Gastroesophageal sphincter (tissue), 3 donors: ENCODE measurements around the gene CTRB2.

Experiments
- POLR2AphosphoS5 ChIP-seq: sonication (generic); formaldehyde crosslinking; IDR thresholded peaks from one replicate; pipeline ENCODE4 v1.6.1; 2017; ENCODE audit warnings: antibody characterized with exemption
- TF ChIP-seq, protein P1 (sequence below), 4 experiments: fragments of 200-600 bp in 2 of 4; fragments of 450-650 bp in 2 of 4; sonication (generic) in 1 of 4; IDR thresholded peaks; one replicate each; pipeline ENCODE4 v1.5.1; 2017 to 2019; ENCODE audit warnings: antibody characterized with exemption in 4 of 4, mild to moderate bottlenecking in 2 of 4, moderate library complexity in 2 of 4

DNA sequence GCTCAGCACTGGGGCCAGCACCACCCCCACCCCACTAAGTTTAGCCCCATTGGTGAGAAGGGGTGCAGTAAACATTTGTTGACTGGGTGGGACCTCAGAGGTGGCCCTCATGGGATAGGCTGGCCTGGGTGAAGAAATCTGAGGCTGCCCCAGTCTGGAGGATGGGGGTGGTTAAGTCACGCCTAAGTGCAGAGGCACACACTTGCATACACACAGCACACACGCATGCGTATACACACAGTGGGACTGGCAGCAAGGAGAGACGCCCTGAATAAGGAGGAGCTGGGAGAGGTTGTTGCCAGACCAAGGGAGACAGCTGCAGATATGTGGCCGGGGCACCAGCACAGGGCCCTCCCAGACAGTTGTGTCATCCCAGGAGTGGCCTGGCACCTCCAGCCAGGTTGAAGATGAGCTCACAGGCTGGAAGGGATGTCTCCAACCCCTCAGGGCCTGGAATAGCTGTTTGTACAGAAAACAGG lies 47.4 kb upstream of the CTRB2 start:
- no peak for TF ChIP-seq POLR2AphosphoS5
- TF ChIP-seq, protein P1, sequence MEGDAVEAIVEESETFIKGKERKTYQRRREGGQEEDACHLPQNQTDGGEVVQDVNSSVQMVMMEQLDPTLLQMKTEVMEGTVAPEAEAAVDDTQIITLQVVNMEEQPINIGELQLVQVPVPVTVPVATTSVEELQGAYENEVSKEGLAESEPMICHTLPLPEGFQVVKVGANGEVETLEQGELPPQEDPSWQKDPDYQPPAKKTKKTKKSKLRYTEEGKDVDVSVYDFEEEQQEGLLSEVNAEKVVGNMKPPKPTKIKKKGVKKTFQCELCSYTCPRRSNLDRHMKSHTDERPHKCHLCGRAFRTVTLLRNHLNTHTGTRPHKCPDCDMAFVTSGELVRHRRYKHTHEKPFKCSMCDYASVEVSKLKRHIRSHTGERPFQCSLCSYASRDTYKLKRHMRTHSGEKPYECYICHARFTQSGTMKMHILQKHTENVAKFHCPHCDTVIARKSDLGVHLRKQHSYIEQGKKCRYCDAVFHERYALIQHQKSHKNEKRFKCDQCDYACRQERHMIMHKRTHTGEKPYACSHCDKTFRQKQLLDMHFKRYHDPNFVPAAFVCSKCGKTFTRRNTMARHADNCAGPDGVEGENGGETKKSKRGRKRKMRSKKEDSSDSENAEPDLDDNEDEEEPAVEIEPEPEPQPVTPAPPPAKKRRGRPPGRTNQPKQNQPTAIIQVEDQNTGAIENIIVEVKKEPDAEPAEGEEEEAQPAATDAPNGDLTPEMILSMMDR (IDR thresholded peaks at IDR 0.05), result no peak
